ENCODE measurements around the gene HRC. TPM values are rescaled to one million over a fixed set of nuclear protein-coding genes. Genes with fewer than 3 reads are reported as not detected.
"Not testable (repeated sequence)": the region's sequence is repeated elsewhere in the genome, so short reads cannot be mapped to it uniquely, and the experiment has no call there.

Gene HRC, protein sequence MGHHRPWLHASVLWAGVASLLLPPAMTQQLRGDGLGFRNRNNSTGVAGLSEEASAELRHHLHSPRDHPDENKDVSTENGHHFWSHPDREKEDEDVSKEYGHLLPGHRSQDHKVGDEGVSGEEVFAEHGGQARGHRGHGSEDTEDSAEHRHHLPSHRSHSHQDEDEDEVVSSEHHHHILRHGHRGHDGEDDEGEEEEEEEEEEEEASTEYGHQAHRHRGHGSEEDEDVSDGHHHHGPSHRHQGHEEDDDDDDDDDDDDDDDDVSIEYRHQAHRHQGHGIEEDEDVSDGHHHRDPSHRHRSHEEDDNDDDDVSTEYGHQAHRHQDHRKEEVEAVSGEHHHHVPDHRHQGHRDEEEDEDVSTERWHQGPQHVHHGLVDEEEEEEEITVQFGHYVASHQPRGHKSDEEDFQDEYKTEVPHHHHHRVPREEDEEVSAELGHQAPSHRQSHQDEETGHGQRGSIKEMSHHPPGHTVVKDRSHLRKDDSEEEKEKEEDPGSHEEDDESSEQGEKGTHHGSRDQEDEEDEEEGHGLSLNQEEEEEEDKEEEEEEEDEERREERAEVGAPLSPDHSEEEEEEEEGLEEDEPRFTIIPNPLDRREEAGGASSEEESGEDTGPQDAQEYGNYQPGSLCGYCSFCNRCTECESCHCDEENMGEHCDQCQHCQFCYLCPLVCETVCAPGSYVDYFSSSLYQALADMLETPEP
- total RNA-seq: 843 TPM
- long read RNA-seq, transcript HRC-201 (6 exons, 2,385 nt): major isoform, 505 of 552 reads
- long read RNA-seq, partial matches to known transcripts: 2 of 552 reads
- long read RNA-seq, other reads (novel, unspliced or antisense): 41 of 552 reads

- intact Hi-C loops (cut with DNase I): no loop called here
- ATAC-seq (peak; percentile 70), DNase-seq (ENCODE audit: missing footprints) (peak; percentile 83)
Measured at GRCh38 chr19:49155005-49155819, at the start of gene HRC. Gene HRC (minus strand): TSS chr19:49155396. CDS start chr19:49155237, 159 bp downstream.

DNA sequence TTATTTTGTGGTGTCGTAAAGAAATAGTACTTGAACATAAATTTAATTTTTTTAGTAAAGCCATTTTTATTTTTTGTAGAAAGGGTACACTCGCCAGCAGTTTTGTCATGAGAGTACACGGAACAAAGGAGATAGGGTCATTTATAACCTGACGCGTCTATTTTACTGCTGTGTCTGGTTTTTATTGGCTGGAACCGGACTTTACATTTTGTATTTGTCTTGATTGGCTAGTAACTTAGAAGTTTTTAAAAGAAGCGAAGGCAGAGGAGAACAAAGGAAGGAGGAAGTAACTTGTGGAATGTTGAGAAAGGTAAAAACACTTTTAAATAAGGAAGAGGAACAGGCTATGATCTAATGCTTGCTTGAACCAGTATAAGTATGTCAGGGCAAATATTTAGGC is 45.8 kb upstream of the HRC start:
- intact Hi-C loops (cut with DNase I): no loop called here
- ATAC-seq (no peak), DNase-seq (ENCODE audit: missing footprints) (no peak)

GRCh38 chr19:49200238-49200862 is 45.2 kb upstream of the HRC start:
- intact Hi-C loops (cut with DNase I): no loop called here
- DNase-seq (ENCODE audit: missing footprints) (no peak), ATAC-seq (no peak)

- intact Hi-C loops (cut with DNase I): loop anchor here (5.0 kb wide), 2 partner anchors 49 to 99 kb away; no protein-coding TSS in a partner anchor
- ATAC-seq: peak; percentile 82
- peak; percentile 70 for DNase-seq (ENCODE audit: missing footprints)
Measured at GRCh38 chr19:49196527-49197240, 41.5 kb upstream of the HRC start.

GRCh38 chr19:49194408-49194807 is 39.2 kb upstream of the HRC start:
- intact Hi-C loops (cut with DNase I): no loop called here
- DNase-seq (ENCODE audit: missing footprints) (no peak), ATAC-seq (no peak)

- intact Hi-C loops (cut with DNase I): no loop called here
- no peak for ATAC-seq
- DNase-seq (ENCODE audit: missing footprints): no peak
Measured at GRCh38 chr19:49193822-49194394, 38.7 kb upstream of the HRC start.

DNA sequence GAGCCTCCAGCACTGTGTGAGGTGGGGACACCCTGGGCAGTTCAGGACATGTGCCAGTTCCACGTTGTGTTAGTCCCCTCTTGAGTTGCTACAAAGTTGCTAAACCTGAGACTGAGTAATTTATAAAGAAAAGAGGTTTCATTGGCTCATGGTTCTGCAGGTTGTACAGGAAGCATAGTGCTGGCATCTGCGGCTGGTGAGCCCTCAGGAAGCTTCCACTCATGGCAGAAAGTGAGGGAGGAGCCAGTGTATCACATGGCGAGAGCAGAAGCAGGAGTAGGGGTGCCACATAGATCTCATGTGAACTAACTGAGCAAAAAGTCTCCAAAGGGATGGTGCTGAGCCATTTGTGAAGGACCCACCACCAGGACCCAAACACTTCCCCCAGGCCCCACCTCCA is 35.6 kb upstream of the HRC start:
- intact Hi-C loops (cut with DNase I): no loop called here
- ATAC-seq (no peak), DNase-seq (ENCODE audit: missing footprints) (no peak)

GRCh38 chr19:49189259-49189658 is 34.1 kb upstream of the HRC start:
- ATAC-seq: no peak
- intact Hi-C loops (cut with DNase I): no loop called here
- no peak for DNase-seq (ENCODE audit: missing footprints)

- ATAC-seq (no peak), DNase-seq (ENCODE audit: missing footprints) (no peak)
- intact Hi-C loops (cut with DNase I): no loop called here
Measured at GRCh38 chr19:49188626-49189200, 33.5 kb upstream of the HRC start.

- intact Hi-C loops (cut with DNase I): no loop called here
- DNase-seq (ENCODE audit: missing footprints): no peak
- ATAC-seq: no peak
Measured at GRCh38 chr19:49186108-49186507, 30.9 kb upstream of the HRC start.

- no peak for ATAC-seq
- intact Hi-C loops (cut with DNase I): no loop called here
- no peak for DNase-seq (ENCODE audit: missing footprints)
Measured at GRCh38 chr19:49182848-49183375, 27.7 kb upstream of the HRC start.

- intact Hi-C loops (cut with DNase I); DNase-seq (ENCODE audit: missing footprints); ATAC-seq: not testable (repeated sequence)
Measured at GRCh38 chr19:49182010-49182847, 27.0 kb upstream of the HRC start.

DNA sequence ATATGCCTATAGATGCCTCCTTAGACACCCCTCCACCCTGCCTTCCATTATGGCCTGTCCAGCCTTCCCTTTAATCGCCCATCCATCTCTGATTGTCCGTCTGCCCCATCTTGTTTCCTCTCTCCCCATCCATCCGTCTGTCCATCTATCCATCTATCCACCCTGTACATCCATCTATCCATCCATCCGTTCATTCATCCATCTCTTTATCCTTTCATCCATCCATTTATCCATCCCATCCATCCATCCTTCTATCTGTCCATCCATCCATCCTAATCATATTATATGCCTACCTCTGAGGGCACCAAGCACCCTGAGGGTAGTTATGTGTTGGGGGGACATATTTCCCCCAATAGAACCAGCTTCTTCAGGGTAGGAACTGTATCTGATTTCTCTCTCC is 25.5 kb upstream of the HRC start:
- intact Hi-C loops (cut with DNase I): no loop called here
- DNase-seq (ENCODE audit: missing footprints): no peak
- no peak for ATAC-seq

DNA sequence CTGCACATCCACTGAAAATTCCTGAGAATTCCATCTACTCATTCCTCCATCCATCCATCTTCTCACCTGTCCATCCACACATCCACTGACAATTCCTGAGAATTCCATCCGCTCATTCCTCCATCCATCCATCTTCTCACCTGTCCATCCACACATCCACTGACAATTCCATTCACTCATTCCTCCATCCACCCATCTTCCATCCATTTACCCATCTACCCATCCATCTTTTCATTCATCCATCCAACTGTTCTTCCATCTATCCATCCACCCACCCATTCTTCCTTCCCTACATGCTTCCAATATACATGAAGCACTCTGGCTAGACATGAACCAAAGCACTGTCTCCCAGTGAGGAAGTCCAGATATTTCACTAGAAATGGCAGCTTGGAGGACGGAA is 18.0 kb upstream of the HRC start:
- intact Hi-C loops (cut with DNase I): no loop called here
- no peak for ATAC-seq
- no peak for DNase-seq (ENCODE audit: missing footprints)

GRCh38 chr19:49168421-49168820 is 13.2 kb upstream of the HRC start:
- DNase-seq (ENCODE audit: missing footprints): peak; percentile 64
- no peak for ATAC-seq
- intact Hi-C loops (cut with DNase I): no loop called here

- ATAC-seq: no peak
- intact Hi-C loops (cut with DNase I): no loop called here
- DNase-seq (ENCODE audit: missing footprints): no peak
Measured at GRCh38 chr19:49167857-49168409, 12.7 kb upstream of the HRC start.
